Activated CD4-positive, CD25-positive, alpha-beta regulatory T cell treated with anti-CD3 and anti-CD28 coated beads, Interleukin-2, amount 50 U/mL, for 24 hours (primary cell): Measurements from ENCODE around the gene UEVLD.
A peak's percentile ranks its signal among the peaks of the same experiment; 100 is the strongest.

Experiments used
- ATAC-seq, 2 donors: fragments of 150-1000 bp; cut with Tn5 transposase; one replicate each; pipeline ENCODE4 v1.10.0; 2021; ENCODE audit warnings: mild to moderate bottlenecking in 1 of 2, moderate library complexity in 1 of 2

The UEVLD gene

GRCh38 chr11:18495271-18495670, 93.3 kb downstream of the UEVLD start:
- ATAC-seq = no peak

- ATAC-seq = no peak
These were observed 95.2 kb downstream of the UEVLD start for GRCh38 chr11:18493310-18493709.

- no peak for ATAC-seq
These were observed 95.6 kb downstream of the UEVLD start for GRCh38 chr11:18492888-18493287.

GRCh38 chr11:18491924-18492323, 96.6 kb downstream of the UEVLD start:
- no peak for ATAC-seq

- no peak for ATAC-seq
These were observed 97.6 kb downstream of the UEVLD start for GRCh38 chr11:18490736-18491485.

GRCh38 chr11:18490319-18490718, 98.2 kb downstream of the UEVLD start:
- ATAC-seq = no peak

GRCh38 chr11:18485913-18486528, 102.5 kb downstream of the UEVLD start:
- peak; percentile 28 to 58 for ATAC-seq
